ENCODE results near the gene ZNF587. TPM values are rescaled to one million over a fixed set of nuclear protein-coding genes. Genes with fewer than 3 reads are reported as not detected.
"Not testable (repeated sequence)": the region's sequence is repeated elsewhere in the genome, so short reads cannot be mapped to it uniquely, and the experiment has no call there.

Gene ZNF587
- polyA plus RNA-seq, 1 donor, result 16.1 TPM

- no peak for DNase-seq
These were observed 38.5 kb downstream of the ZNF587 start for GRCh38 chr19:57888107-57888559.

DNA sequence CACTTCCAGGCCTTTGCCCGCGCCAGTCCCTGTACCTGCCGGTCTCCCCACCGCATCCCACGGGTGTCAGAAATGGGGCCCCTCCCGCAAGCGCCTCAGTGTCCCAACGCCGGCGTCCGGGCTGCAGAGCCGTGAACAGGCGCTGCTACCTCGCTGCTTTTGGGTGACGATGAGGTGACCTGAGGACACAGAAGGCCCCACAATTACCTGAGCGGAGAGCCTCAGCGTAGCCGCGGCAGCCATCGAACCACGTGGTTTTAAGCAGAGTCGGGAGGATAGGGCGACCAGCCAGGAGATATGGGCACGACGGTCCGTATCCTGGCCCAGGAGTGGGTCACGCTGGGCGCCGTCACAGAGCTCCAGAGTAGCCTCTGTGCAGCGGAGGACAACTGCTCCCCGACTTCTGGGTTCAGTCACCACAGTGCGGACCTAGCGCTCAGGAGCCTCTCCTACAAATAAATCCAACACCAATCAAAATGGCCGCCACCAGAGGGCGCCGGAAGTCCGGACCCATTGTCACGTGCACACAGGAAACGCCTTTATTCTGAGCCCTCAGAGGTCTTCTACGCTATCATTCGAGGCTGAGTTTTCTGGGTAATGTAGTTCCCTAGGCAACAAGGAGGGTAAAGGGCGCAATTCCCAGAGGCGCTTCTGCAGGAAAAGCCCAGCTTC is 39.0 kb downstream of the ZNF587 start, which contains the start of gene ZNF814:
TSS of gene ZNF814 (minus strand) at position 478 of the 672 bp plus-strand sequence. CDS start at position 243, 235 bp downstream.
- peak; percentile 42 for DNase-seq

- not testable (repeated sequence) for DNase-seq
These were observed 41.0 kb downstream of the ZNF587 start for GRCh38 chr19:57890706-57891105.

- DNase-seq, result no peak
These were observed 50.7 kb downstream of the ZNF587 start for GRCh38 chr19:57900311-57900710.

GRCh38 chr19:57903618-57904184 is 54.0 kb downstream of the ZNF587 start:
- DNase-seq, result no peak

GRCh38 chr19:57905258-57905657 is 55.6 kb downstream of the ZNF587 start:
- DNase-seq, result no peak

GRCh38 chr19:57907394-57907793 is 57.7 kb downstream of the ZNF587 start:
- DNase-seq, result no peak

DNA sequence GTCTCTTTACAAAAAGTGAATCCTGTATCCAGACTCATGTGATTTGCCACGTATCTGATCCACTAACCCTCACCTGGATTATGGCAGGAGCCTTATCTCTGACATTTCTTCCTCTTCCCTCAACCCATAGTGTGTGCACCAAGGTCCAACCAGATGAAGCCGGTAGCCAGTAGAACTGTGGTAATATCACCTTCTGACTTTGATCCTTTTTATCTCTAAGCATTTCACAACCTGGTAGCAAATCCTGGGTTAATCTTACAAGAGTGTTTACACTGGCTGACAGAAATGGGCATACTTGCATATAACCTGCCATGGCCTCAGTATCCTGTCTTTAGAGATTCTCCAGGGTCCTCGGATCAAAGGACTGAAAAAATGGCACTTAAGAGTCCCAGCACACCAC is 64.9 kb downstream of the ZNF587 start:
- DNase-seq, result no peak

Other genes starting within 250 kb of the ZNF587 start
- 3.3 TPM for gene ZNF530, start 250.0 kb upstream of the ZNF587 start, polyA plus RNA-seq (ENCODE audit: insufficient read length)
- gene ZNF134, start 235.6 kb upstream of the ZNF587 start, polyA plus RNA-seq (ENCODE audit: insufficient read length), result 11.5 TPM
- gene ZNF211, start 216.7 kb upstream of the ZNF587 start, polyA plus RNA-seq (ENCODE audit: insufficient read length), result 16.3 TPM
- gene ZSCAN4, start 180.9 kb upstream of the ZNF587 start, polyA plus RNA-seq (ENCODE audit: insufficient read length), result not detected
- 5.5 TPM for gene ZNF551, start 167.9 kb upstream of the ZNF587 start, polyA plus RNA-seq (ENCODE audit: insufficient read length)
- gene ZNF154, start 140.7 kb upstream of the ZNF587 start, polyA plus RNA-seq (ENCODE audit: insufficient read length), result 8.3 TPM
- 6.7 TPM for gene ZNF671, start 122.2 kb upstream of the ZNF587 start, polyA plus RNA-seq (ENCODE audit: insufficient read length)
- gene ZNF776, start 103.0 kb upstream of the ZNF587 start, polyA plus RNA-seq (ENCODE audit: insufficient read length), result 13.7 TPM
- gene ZNF586, start 80.2 kb upstream of the ZNF587 start, polyA plus RNA-seq (ENCODE audit: insufficient read length), result 13.6 TPM
- 7.1 TPM for gene ZNF552, start 34.9 kb upstream of the ZNF587 start, polyA plus RNA-seq (ENCODE audit: insufficient read length)
- gene ZNF587B, start 19.6 kb upstream of the ZNF587 start, polyA plus RNA-seq (ENCODE audit: insufficient read length), result 4.2 TPM
- 25.0 TPM for gene ZNF814, start 39.2 kb downstream of the ZNF587 start, polyA plus RNA-seq (ENCODE audit: insufficient read length)
- gene ZNF417, start 66.7 kb downstream of the ZNF587 start, polyA plus RNA-seq (ENCODE audit: insufficient read length), result 14.7 TPM
- gene ZNF418, start 85.5 kb downstream of the ZNF587 start, polyA plus RNA-seq (ENCODE audit: insufficient read length), result 10.2 TPM
- 5.4 TPM for gene ZNF256, start 97.8 kb downstream of the ZNF587 start, polyA plus RNA-seq (ENCODE audit: insufficient read length)
- gene C19orf18, start 124.7 kb downstream of the ZNF587 start, polyA plus RNA-seq (ENCODE audit: insufficient read length), result 0.79 TPM
- 10.8 TPM for gene ZNF606, start 153.0 kb downstream of the ZNF587 start, polyA plus RNA-seq (ENCODE audit: insufficient read length)
- 1.6 TPM for gene ZSCAN1, start 184.2 kb downstream of the ZNF587 start, polyA plus RNA-seq (ENCODE audit: insufficient read length)
- gene ZNF135, start 209.4 kb downstream of the ZNF587 start, polyA plus RNA-seq (ENCODE audit: insufficient read length), result 13.8 TPM
- 64.4 TPM for gene ZSCAN18, start 248.4 kb downstream of the ZNF587 start, polyA plus RNA-seq (ENCODE audit: insufficient read length)

Measured in hindlimb muscle (tissue), 1 donor.